Right lobe of liver (tissue), 6 donors: ENCODE measurements around the gene ACSL6. TPM values are rescaled to one million over a fixed set of nuclear protein-coding genes. Genes with fewer than 3 reads are reported as not detected.

Experiments
- ATAC-seq, 4 donors: fragments of 200-7000 bp; cut with Tn5 transposase; one replicate each; pipeline ENCODE4 v1.9.1; 2020; ENCODE audit warnings: mild to moderate bottlenecking in 4 of 4, moderate library complexity in 4 of 4
- DNase-seq, 3 donors: peaks; one replicate each; pipeline ENCODE4 v3.0.0-alpha.2; 2020
- H3K27ac ChIP-seq, 3 donors: fragments of 200-600 bp; one replicate each; pipeline ENCODE4 v1.8.0; 2022
- H3K27me3 ChIP-seq, 2 donors: fragments of 200-600 bp; one replicate each; pipeline ENCODE4 v1.8.0; 2022
- H3K36me3 ChIP-seq, 4 donors: fragments of 200-600 bp; sonication (generic) in 1 of 4; one replicate each; pipeline versions ENCODE4 v1.5.1 to v1.8.0; 2017 to 2022; ENCODE audit warnings: control low read depth in 1 of 4
- H3K4me1 ChIP-seq, 4 donors: fragments of 200-600 bp; sonication (generic) in 1 of 4; one replicate each; pipeline versions ENCODE4 v1.5.1 to v1.8.0; 2017 to 2022; ENCODE audit warnings: control low read depth in 1 of 4
- H3K4me3 ChIP-seq, 3 donors: fragments of 200-600 bp; one replicate each; pipeline ENCODE4 v1.8.0; 2022
- H3K9me3 ChIP-seq, 4 donors: fragments of 200-600 bp; sonication (generic) in 1 of 4; one replicate each; pipeline versions ENCODE4 v1.5.1 to v1.8.0; 2017 to 2022; ENCODE audit warnings: control low read depth in 1 of 4
- CTCF ChIP-seq, 4 donors: fragments of 200-600 bp in 3 of 4; fragments of 450-650 bp in 1 of 4; IDR thresholded peaks; one replicate each; pipeline versions ENCODE4 v1.5.1 to v1.8.0; 2016 to 2022; ENCODE audit warnings: antibody characterized with exemption in 4 of 4, mild to moderate bottlenecking in 2 of 4
- POLR2A ChIP-seq: fragments of 450-650 bp; IDR thresholded peaks from one replicate; pipeline ENCODE4 v1.6.1; 2017; ENCODE audit warnings: antibody characterized with exemption, mild to moderate bottlenecking
- WGBS: methylation state at CpG from one replicate; pipeline ENCODE4 v1.1.6; 2018; ENCODE audit warnings: low coverage, low lambda C conversion rate; ENCODE audit not compliant: insufficient coverage; ENCODE audit errors: missing lambda C conversion rate; 5-methylcytosine and 5-hydroxymethylcytosine counted together
- intact Hi-C, 2 donors: fragments of 100-400 bp; cut with DNase I; formaldehyde crosslinking; loops; one replicate each; pipeline versions ENCODE4 v1.11.2 to v1.14.1; 2022
- total RNA-seq, 6 experiments: library from RNA; depleted of rRNA in 2 of 6; stranded (reverse); fragments of >200 nt in 2 of 6; fragmentation: NEBNext Ultra II Directional in 3 of 6; extraction: Animal tissue kit (Norgen Biotek cat#: 25700) in 3 of 6; gene quantifications; one replicate each; pipeline versions ENCODE4 v1.1.0 to v1.2.4, GENCODE V29; 2016 to 2023
- donor health status: DM: no; HTN: yes; CAD: no.
- donor health status: DM: no; HTN: no; CAD: no.
- donor health status: DM: no; HTN: no; CAD: no.
- donor health status: DM: no; HTN: yes; CAD: no.
- donor health status: DM: no; HTN: yes; CAD: no.

Gene ACSL6
- total RNA-seq, 6 experiments from 2014 or later: 1.3 to 6.0 (median 4.6) TPM

DNA sequence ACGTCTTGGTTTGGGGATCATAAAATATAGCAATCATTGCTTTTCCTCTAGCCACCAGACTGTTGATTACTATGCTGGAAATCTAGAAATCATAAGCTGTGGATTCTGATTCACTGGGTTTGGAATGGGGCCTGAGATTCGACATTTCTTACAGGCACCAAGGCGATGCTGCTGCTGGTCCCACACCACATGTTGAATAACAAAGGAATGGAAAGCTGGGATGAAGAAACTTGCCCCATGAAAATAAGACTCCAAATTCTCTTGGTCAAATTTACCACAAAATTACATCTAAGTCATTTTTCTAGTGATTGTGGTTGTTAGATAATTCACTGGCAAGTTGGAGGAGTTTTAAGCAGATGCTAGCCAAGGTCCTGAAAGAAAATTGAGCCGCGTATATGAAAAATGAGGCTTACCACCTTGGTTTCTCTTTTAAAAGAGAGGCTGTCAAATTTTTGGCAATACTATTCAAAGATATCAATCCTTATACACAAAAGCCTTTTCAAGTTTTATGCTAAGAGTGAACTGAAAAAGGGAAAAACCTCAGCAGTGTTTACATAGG, 43.0 kb downstream of the ACSL6 start:
- H3K36me3 ChIP-seq: no peaks in the 10 kb centered on the region
- 80% methylated on average over 5 of the region's 5 CpGs for WGBS
- no peaks in the 10 kb centered on the region for H3K4me1 ChIP-seq
- TF ChIP-seq CTCF (IDR thresholded peaks at IDR 0.05): no peak
- no peak for TF ChIP-seq POLR2A
- no peak for DNase-seq
- H3K27ac ChIP-seq: no peak overlapping the region
- H3K4me3 ChIP-seq: no peak overlapping the region
- H3K27me3 ChIP-seq: no peaks in the 10 kb centered on the region
- intact Hi-C loops: no loop called here
- ATAC-seq: no peak
- no peaks in the 10 kb centered on the region for H3K9me3 ChIP-seq

DNA sequence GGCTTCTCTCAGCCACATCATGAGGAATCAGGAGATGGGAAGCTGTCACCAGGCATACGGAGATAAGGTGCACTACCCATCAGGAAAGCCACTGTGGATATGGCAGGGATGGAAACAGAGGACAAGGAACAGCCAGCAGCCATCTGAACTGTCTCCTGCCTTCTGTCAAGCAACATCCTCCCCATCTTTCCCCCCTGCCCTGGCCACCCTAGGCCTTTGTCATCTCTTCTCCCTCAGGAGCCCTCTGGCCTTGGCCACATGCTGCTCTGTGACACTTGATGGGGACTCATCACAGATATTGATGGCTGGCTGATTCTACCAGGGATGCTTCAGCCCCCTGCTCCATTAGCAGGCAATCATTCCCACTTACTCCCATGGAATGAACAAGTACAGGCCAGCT, 44.9 kb downstream of the ACSL6 start:
- WGBS: no CpG with 5 or more reads among the region's 1 CpG
- H3K36me3 ChIP-seq: no peaks in the 10 kb centered on the region
- no peak overlapping the region for H3K4me3 ChIP-seq
- H3K9me3 ChIP-seq: no peaks in the 10 kb centered on the region
- DNase-seq: no peak
- no peak for ATAC-seq
- no peak overlapping the region for H3K27ac ChIP-seq
- H3K27me3 ChIP-seq: no peaks in the 10 kb centered on the region
- no peak for TF ChIP-seq POLR2A
- TF ChIP-seq CTCF (IDR thresholded peaks at IDR 0.05): no peak
- intact Hi-C loops: no loop called here
- H3K4me1 ChIP-seq: no peaks in the 10 kb centered on the region

DNA sequence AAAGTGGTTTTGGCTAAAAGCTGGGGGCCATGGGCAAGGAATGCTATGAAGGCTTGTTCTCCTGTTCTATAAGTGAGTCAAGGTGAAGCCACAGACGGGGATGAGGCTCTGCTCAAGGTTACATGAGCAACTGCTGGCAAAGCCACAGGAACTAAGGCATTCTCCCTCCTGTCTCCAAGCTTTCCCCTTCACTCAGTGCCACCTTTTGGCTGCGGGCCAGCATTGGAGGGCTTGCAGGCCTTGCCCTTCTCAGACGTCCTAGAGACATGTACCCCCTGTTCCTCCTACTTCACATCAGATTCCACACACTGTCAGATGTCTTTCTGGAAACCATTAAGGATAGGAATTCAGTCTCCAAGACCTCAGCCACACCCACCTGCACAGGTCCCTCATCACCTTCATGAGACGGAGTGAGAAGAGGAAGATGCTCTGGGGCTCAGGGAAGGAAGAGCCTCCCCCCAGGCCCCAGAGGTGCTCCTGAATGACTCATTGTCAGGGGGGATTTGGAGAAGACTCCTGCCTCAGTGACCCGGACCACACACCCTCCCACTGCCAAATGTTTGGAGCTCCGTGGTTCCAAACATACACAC, 45.5 kb downstream of the ACSL6 start:
- H3K36me3 ChIP-seq: no peaks in the 10 kb centered on the region
- intact Hi-C loops: no loop called here
- no peaks in the 10 kb centered on the region for H3K4me1 ChIP-seq
- H3K27me3 ChIP-seq: no peaks in the 10 kb centered on the region
- DNase-seq: no peak
- H3K9me3 ChIP-seq: no peaks in the 10 kb centered on the region
- no peak for ATAC-seq
- no peak overlapping the region for H3K4me3 ChIP-seq
- no peak for TF ChIP-seq CTCF (IDR thresholded peaks at IDR 0.05)
- TF ChIP-seq POLR2A: no peak
- H3K27ac ChIP-seq: no peak overlapping the region
- WGBS: no CpG with 5 or more reads among the region's 6 CpGs

GRCh38 chr5:131959906-131960305, 51.6 kb downstream of the ACSL6 start:
- ATAC-seq: peak in 1 of 4 donors; percentile 23
- intact Hi-C loops: no loop called here
- 76% methylated on average over 3 of the region's 3 CpGs for WGBS

More at GRCh38 chr5:131959906-131960305, 51.6 kb downstream of the ACSL6 start:
- Histone ChIP-seq H3K4me3 (no peak overlapping the region), H3K27me3 (no peaks in the 10 kb centered on the region), H3K36me3 (no peaks in the 10 kb centered on the region), H3K4me1 (no peaks in the 10 kb centered on the region), H3K9me3 (no peaks in the 10 kb centered on the region), H3K27ac (no peak overlapping the region)
- TF ChIP-seq POLR2A: no peak
- no peak for TF ChIP-seq CTCF (IDR thresholded peaks at IDR 0.05)
- no peak for DNase-seq
